Gastroesophageal sphincter (tissue), 4 donors: ENCODE measurements around the gene PLIN5. TPM values are rescaled to one million over a fixed set of nuclear protein-coding genes. Genes with fewer than 3 reads are reported as not detected.

Experiments
- ATAC-seq: fragments of 150-250 bp; one replicate; pipeline ENCODE4 v1.9.1; 2016; ENCODE audit warnings: mild to moderate bottlenecking, moderate library complexity
- H3K27ac ChIP-seq, 4 donors: fragments of 200-600 bp; sonication (generic) in 3 of 4; 1 replicate in 3 of 4; 2 replicates in 1 of 4; pipeline ENCODE4 v1.5.1; 2016 to 2019
- H3K27me3 ChIP-seq: fragments of 200-600 bp; sonication (generic); one replicate; pipeline ENCODE4 v1.5.1; 2019
- H3K36me3 ChIP-seq, 2 donors: fragments of 200-600 bp; sonication (generic); one replicate each; pipeline ENCODE4 v1.5.1; 2019; ENCODE audit warnings: control low read depth in 1 of 2
- H3K4me1 ChIP-seq, 3 donors: fragments of 200-600 bp; sonication (generic); 1 replicate in 2 of 3; 2 replicates in 1 of 3; pipeline ENCODE4 v1.5.1; 2016 to 2019; ENCODE audit warnings: control low read depth in 2 of 3
- H3K4me3 ChIP-seq, 2 donors: fragments of 200-600 bp; sonication (generic); one replicate each; pipeline ENCODE4 v1.5.1; 2019; ENCODE audit warnings: mild to moderate bottlenecking in 1 of 2, moderate library complexity in 1 of 2
- H3K9me3 ChIP-seq, 3 donors: fragments of 200-600 bp; sonication (generic); one replicate each; pipeline ENCODE4 v1.5.1; 2017 to 2019; ENCODE audit warnings: control low read depth in 2 of 3
- EP300 ChIP-seq: sonication (generic); formaldehyde crosslinking; IDR thresholded peaks from one replicate; pipeline ENCODE4 v1.6.1; 2017; ENCODE audit warnings: antibody characterized with exemption, mild to moderate bottlenecking
- POLR2A ChIP-seq, 2 donors: fragments of 450-650 bp; IDR thresholded peaks; one replicate each; pipeline ENCODE4 v1.6.1; 2017; ENCODE audit warnings: antibody characterized with exemption in 2 of 2, mild to moderate bottlenecking in 2 of 2, moderate library complexity in 1 of 2
- POLR2AphosphoS5 ChIP-seq: sonication (generic); formaldehyde crosslinking; IDR thresholded peaks from one replicate; pipeline ENCODE4 v1.6.1; 2017; ENCODE audit warnings: antibody characterized with exemption
- WGBS, 2 donors: methylation state at CpG; one replicate each; pipeline ENCODE4 v1.1.5; 2018; ENCODE audit warnings: low coverage in 1 of 2; 5-methylcytosine and 5-hydroxymethylcytosine counted together
- total RNA-seq, 4 donors: library from RNA; depleted of rRNA; stranded (reverse); fragments of >200 nt; gene quantifications; one replicate each; pipeline ENCODE4 v1.1.0, GENCODE V29; 2016
- TF ChIP-seq, protein P1 (sequence below), 4 experiments: fragments of 200-600 bp in 2 of 4; fragments of 450-650 bp in 2 of 4; sonication (generic) in 1 of 4; IDR thresholded peaks; one replicate each; pipeline ENCODE4 v1.5.1; 2017 to 2019; ENCODE audit warnings: antibody characterized with exemption in 4 of 4, mild to moderate bottlenecking in 2 of 4, moderate library complexity in 2 of 4

PLIN5 gene, protein sequence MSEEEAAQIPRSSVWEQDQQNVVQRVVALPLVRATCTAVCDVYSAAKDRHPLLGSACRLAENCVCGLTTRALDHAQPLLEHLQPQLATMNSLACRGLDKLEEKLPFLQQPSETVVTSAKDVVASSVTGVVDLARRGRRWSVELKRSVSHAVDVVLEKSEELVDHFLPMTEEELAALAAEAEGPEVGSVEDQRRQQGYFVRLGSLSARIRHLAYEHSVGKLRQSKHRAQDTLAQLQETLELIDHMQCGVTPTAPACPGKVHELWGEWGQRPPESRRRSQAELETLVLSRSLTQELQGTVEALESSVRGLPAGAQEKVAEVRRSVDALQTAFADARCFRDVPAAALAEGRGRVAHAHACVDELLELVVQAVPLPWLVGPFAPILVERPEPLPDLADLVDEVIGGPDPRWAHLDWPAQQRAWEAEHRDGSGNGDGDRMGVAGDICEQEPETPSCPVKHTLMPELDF
- 10 to 100 TPM in 2 of 4 donors, 1 to 10 TPM in 1, under 1 TPM in 1; 0.49 to 24.3 (median 11.2) TPM for total RNA-seq

DNA sequence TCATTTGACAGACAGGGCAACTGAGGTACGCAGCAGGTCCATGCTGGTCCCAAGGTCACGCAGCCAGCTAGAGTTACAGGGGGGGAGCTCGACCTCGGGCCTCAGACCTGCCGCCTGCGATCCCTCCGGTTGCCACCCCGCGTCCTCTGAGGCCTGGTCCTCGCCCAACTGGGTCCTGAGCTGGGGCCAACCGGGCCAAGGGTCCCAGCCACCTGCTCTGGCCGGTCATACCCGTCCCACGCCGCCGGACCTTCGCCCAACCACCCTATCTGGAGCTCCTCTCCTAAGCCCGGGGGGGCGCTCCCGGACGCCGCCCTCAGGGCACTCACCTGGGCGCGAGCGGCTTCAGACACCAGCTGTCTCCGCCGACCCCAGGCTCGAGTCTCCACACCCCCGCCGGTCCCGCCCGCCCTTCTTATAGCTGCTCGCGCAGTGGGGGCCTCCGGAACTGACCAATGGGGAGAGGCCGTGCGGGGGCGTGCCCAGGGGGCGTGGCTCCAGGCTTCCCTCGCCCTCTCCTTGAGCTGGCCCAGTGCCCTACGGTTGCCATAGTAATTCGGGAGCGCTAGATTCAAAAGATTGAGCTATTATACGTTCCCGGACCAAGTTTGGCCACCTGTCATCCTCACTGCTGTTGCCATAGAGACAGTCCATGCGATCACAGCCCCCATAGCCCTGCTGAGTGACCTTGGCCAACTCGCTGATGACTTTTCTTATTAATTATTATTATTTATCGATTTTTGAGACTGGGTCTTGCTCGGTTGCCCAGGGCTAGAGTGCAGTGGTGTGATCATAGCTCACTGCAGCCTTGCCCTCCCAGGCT, at the start of gene PLIN5:
Gene PLIN5 (minus strand): TSS at position 389 of the 823 bp plus-strand sequence. CDS start 1,150 bp downstream, outside the sequence.
- Histone ChIP-seq H3K4me1 (peaks cover 0 to 18% (median 0%) of the 10 kb centered on the region in 3 donors), H3K27me3 (peaks cover 20% of the 10 kb centered on the region), H3K4me3 (peak within 1 kb of the TSS; percentile 25 to 51), H3K9me3 (no peaks in the 10 kb centered on the region), H3K36me3 (no peaks in the 10 kb centered on the region), H3K27ac (peak within 1 kb of the TSS in 3 of 4 donors; percentile 47 to 74 (median 64))
- TF ChIP-seq POLR2A (IDR thresholded peaks at IDR 0.05) (peak in 1 of 2 donors; percentile 38), EP300 (no peak), POLR2AphosphoS5 (peak; percentile 32)
- TF ChIP-seq, protein P1, sequence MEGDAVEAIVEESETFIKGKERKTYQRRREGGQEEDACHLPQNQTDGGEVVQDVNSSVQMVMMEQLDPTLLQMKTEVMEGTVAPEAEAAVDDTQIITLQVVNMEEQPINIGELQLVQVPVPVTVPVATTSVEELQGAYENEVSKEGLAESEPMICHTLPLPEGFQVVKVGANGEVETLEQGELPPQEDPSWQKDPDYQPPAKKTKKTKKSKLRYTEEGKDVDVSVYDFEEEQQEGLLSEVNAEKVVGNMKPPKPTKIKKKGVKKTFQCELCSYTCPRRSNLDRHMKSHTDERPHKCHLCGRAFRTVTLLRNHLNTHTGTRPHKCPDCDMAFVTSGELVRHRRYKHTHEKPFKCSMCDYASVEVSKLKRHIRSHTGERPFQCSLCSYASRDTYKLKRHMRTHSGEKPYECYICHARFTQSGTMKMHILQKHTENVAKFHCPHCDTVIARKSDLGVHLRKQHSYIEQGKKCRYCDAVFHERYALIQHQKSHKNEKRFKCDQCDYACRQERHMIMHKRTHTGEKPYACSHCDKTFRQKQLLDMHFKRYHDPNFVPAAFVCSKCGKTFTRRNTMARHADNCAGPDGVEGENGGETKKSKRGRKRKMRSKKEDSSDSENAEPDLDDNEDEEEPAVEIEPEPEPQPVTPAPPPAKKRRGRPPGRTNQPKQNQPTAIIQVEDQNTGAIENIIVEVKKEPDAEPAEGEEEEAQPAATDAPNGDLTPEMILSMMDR (IDR thresholded peaks at IDR 0.05) = no peak
- WGBS, 2 donors = 19 to 48% methylated on average over 2 to 9 of the region's 49 CpGs
- peak; percentile 90 for ATAC-seq

DNA sequence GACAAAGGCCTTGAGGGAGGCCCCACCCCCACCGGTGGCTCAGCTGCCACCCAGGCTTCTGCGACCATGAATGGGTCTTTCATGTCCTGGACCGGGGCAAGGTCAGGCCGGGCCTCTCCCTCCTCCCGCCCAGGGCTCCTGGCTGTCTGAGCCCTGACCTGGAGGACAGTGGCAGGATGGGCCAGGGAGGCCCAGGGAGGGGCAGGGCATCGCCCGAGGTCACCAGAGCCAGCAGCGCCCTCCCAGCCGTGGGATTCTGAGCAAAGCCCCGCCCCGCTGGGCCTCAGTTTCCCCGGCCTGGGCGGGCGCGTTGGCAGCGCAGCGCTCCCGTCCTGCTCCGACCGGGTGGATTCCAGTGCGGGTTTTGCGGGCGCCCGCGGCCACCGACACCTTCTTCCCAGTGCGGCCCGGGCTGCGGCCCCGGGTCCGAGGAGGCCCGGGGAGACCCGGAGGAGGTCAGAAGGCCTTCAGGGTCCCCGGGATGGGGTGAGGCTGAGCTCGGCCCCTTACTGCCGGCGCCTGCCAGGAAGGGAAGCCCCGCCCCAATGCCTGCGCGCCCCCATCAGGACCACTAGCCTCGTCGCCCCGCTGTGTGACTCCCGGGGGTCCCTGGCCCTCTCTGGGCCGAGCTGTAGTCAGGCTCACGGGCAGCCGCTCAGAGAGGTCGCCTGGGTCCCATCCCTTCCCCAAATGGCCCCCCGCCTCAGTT, 49.1 kb upstream of the PLIN5 start:
- Histone ChIP-seq H3K36me3 (no peaks in the 10 kb centered on the region), H3K4me3 (peak overlapping the region in 1 of 2 donors; percentile 47), H3K9me3 (no peaks in the 10 kb centered on the region), H3K27ac (no peak overlapping the region), H3K4me1 (peaks cover 0 to 37% (median 13%) of the 10 kb centered on the region in 3 donors), H3K27me3 (peaks cover 77% of the 10 kb centered on the region)
- ATAC-seq = no peak
- WGBS, 2 donors = 0% methylated on average over 4 of the region's 49 CpGs; no CpG with 5 or more reads in 1 of the 2 donors
- no peak for TF ChIP-seq POLR2A (IDR thresholded peaks at IDR 0.05)
- no peak for TF ChIP-seq EP300
- TF ChIP-seq, protein P1 (IDR thresholded peaks at IDR 0.05) = no peak
- no peak for TF ChIP-seq POLR2AphosphoS5

DNA sequence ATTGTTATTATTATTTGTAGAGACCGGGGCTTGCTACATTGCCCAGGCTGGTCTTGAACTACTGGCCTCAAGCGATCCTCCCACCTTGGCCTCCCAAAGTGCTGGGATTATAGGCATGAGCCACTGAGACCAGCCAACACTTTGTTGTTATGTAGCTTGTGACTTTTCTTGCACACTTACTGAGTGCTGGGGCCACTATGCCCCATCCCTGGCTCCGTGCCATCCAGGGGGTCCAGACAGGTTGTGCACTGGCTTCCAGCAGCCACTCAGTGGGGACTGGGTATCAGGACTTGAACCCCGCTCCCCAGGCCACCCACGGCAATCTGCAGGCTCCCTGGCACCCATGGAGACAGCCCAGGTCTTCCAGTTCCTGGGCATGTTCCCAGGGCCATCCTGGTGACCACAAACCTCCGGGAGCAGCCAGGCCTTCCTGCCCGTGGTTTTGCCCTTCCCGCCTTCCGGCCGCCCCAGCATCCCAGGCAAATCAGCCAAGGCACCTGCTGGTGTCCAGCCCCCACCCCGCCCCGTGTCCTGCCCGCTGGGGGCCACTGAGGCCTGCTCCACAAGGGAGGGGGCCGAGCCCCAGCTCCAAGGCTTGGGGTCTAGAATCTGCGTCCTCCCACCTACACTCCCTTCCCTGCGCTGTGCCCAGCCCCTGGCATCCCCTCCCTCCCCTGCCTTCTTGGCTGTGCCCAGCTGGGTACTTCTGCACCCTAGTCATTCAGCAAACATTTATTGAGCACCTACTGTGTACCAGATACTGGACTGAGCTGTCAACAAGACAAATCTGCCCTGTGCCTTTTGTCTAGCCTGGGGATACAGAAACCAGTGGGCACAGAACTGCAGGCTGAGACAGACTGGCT, 48.2 kb upstream of the PLIN5 start:
- H3K36me3 ChIP-seq = no peaks in the 10 kb centered on the region
- H3K27ac ChIP-seq = no peak overlapping the region
- no peak overlapping the region for H3K4me3 ChIP-seq
- H3K27me3 ChIP-seq = peaks cover 86% of the 10 kb centered on the region
- TF ChIP-seq POLR2AphosphoS5 = no peak
- no peak for TF ChIP-seq POLR2A (IDR thresholded peaks at IDR 0.05)
- no peak for TF ChIP-seq EP300
- peaks cover 0 to 37% (median 13%) of the 10 kb centered on the region in 3 donors for H3K4me1 ChIP-seq
- H3K9me3 ChIP-seq = no peaks in the 10 kb centered on the region
- no peak for ATAC-seq
- WGBS, 2 donors = 89% methylated on average over 3 of the region's 16 CpGs; no CpG with 5 or more reads in 1 of the 2 donors

DNA sequence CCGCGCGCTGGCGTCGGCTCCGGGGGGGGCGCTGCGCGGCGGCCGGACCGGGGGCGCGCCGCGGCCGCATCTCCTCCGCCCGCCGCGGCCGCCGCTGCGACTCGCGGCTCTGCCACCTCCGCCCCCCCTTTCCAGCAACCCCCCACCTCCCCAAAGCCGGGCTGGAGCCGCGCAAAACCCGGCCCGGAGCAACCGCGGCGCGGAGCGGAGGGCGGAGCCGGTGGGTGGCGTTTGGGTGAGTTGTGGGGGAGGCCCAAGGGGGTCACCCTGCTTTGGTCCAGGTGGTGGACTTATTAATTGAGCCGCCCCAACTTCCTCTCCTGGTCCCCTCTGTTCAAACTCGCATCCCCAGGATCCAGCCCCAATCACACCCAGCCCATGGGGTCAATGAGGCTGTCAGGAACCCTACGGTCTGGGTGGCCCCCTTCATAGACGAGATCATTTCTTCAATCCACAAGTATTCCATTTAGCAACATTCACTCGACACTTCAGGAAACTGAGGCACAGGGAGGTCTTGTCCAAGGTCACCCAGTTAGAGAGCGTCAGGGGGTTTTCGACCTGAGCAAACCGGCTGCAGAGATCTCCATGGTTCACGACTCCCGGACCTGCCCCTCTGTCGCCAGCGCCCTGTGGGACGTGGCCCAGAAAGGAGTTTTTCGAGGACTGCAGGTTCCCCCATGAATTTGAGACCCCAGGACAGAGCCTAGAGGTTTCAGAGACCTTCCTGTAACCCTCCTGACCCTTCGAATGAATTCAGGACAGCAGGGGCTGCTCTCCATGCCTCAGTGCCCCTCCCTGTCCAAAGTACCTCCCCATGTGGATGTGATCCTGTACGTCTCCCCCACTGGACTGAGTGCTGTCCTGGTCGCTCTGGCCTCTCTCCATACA, 46.9 kb upstream of the PLIN5 start:
- no peaks in the 10 kb centered on the region for H3K36me3 ChIP-seq
- peaks cover 0 to 37% (median 13%) of the 10 kb centered on the region in 3 donors for H3K4me1 ChIP-seq
- H3K27me3 ChIP-seq = peaks cover 96% of the 10 kb centered on the region
- peak overlapping the region in 1 of 4 donors; percentile 43 for H3K27ac ChIP-seq
- TF ChIP-seq POLR2A (IDR thresholded peaks at IDR 0.05) (no peak), POLR2AphosphoS5 (no peak), EP300 (no peak)
- TF ChIP-seq, protein P1 (IDR thresholded peaks at IDR 0.05) = no peak
- H3K9me3 ChIP-seq = no peaks in the 10 kb centered on the region
- no peak for ATAC-seq
- peak overlapping the region in 1 of 2 donors; percentile 47 for H3K4me3 ChIP-seq
- WGBS, 2 donors = 27 to 56% methylated on average over 7 to 11 of the region's 57 CpGs
